22Rv1 (cell line): ENCODE data around the gene GALNTL6.

ENCODE experiments used
- H3K27ac ChIP-seq: fragments of 450-650 bp; 2 replicates; pipeline ENCODE4 v1.5.1; 2017
- CTCF ChIP-seq: fragments of 450-650 bp; IDR thresholded peaks from 2 replicates; pipeline ENCODE4 v1.5.1; 2017; ENCODE audit warnings: mild to moderate bottlenecking
- ZFX ChIP-seq: fragments of 450-650 bp; IDR thresholded peaks from 2 replicates; pipeline ENCODE4 v1.6.1; 2017; ENCODE audit warnings: antibody characterized with exemption, borderline replicate concordance

Gene GALNTL6

GRCh38 chr4:172691552-172691951, 878.3 kb downstream of the GALNTL6 start:
- no peak for TF ChIP-seq CTCF
- H3K27ac ChIP-seq = no peak overlapping the region

- no peak for TF ChIP-seq CTCF
- TF ChIP-seq ZFX = no peak
- H3K27ac ChIP-seq = no peak overlapping the region
Observed at GRCh38 chr4:172692701-172693100, 879.5 kb downstream of the GALNTL6 start.

GRCh38 chr4:172698256-172698655, 885.1 kb downstream of the GALNTL6 start:
- no peak for TF ChIP-seq CTCF
- TF ChIP-seq ZFX = no peak
- no peak overlapping the region for H3K27ac ChIP-seq

- TF ChIP-seq CTCF = no peak
- TF ChIP-seq ZFX = no peak
Observed at GRCh38 chr4:172705565-172705964, 892.4 kb downstream of the GALNTL6 start.

GRCh38 chr4:172706000-172706399, 892.8 kb downstream of the GALNTL6 start:
- H3K27ac ChIP-seq = no peak overlapping the region
- TF ChIP-seq ZFX (no peak), CTCF (no peak)

More at GRCh38 chr4:172705565-172705964, 892.4 kb downstream of the GALNTL6 start:
- H3K27ac ChIP-seq = no peak overlapping the region

- no peak overlapping the region for H3K27ac ChIP-seq
- TF ChIP-seq ZFX = no peak
- TF ChIP-seq CTCF = no peak
Observed at GRCh38 chr4:172707622-172708021, 894.4 kb downstream of the GALNTL6 start.

- H3K27ac ChIP-seq = no peak overlapping the region
- TF ChIP-seq ZFX (no peak), CTCF (no peak)
Observed at GRCh38 chr4:172708184-172708583, 895.0 kb downstream of the GALNTL6 start.
